Measurements from ENCODE around the gene PPP6C.
"Not testable (repeated sequence)": the region's sequence is repeated elsewhere in the genome, so short reads cannot be mapped to it uniquely, and the experiment has no call there.

PPP6C gene

DNA sequence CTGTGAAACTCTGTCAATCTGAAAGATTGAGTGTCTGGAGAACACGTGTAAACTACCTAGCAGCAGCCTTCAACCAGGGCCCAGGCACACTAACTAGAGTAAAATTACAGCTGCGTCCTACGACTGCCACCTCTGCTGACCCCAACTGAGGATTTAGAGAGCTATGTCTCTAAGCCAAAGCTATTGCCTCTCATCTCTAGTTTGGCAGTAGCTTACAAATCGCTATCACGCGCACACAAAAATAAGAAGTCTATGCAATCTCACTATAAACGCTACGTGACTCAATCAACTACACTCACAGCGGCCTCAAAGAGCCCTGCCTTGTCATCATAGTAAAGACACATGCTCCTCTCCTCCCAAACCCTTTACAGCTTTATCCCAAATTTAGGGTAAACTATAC lies 8.7 kb downstream of the PPP6C start:
- no peak for DNase-seq

DNA sequence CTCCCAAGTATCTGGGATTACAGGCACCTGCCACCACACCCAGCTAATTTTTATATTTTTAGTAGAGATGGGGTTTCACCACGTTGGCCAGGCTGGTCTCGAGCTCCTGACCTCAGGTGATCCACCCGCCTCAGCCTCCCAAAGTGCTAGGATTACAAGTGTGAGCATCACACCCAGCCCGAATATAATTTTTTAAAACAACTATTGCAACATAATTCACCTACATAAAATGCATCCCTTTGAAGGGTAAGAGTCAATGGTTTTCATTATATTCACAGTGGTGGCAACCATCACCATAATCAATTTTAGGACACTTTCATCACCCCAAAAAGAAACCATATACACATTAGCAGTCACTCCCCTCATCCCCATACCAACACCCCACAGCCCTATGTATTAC lies 9.8 kb downstream of the PPP6C start:
- not testable (repeated sequence) for DNase-seq

DNA sequence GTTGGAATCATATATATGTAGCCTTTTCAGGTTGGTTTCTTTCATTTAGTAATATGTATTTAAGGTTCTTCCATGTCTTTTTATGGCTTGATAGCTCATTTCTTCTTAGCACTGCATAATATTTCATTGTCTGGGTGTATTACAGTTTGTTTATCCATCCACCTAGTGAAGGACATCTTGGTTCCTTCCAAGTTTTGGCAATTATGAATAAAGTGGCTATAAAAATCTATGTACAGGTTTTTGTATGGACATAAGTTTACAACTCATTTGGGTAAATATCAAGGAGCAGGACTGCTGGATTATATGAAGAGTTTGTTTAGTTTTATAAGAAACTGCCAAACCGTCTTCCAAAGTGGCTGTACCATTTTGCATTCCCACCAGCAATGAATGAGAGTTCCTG lies 11.7 kb downstream of the PPP6C start:
- no peak for DNase-seq

DNA sequence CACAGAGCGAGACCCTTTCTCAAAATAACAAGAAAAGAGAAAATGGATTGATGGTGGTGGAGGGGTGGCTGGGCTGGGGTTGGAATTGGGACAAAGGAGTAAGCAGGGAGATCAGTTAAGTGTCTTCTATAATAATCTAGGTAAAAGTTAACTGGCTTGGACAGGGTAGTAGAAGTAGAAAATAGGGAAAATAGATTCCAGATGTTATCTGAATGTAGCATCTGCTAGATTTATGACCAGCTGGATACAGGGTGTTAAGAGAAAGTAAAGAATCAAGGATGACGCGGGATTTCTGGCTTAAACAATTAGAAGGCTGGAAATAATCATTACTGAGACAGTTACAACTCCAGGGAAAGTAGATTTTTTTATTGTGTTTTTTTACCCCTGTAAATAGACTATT lies 13.0 kb downstream of the PPP6C start:
- no peak for DNase-seq

DNA sequence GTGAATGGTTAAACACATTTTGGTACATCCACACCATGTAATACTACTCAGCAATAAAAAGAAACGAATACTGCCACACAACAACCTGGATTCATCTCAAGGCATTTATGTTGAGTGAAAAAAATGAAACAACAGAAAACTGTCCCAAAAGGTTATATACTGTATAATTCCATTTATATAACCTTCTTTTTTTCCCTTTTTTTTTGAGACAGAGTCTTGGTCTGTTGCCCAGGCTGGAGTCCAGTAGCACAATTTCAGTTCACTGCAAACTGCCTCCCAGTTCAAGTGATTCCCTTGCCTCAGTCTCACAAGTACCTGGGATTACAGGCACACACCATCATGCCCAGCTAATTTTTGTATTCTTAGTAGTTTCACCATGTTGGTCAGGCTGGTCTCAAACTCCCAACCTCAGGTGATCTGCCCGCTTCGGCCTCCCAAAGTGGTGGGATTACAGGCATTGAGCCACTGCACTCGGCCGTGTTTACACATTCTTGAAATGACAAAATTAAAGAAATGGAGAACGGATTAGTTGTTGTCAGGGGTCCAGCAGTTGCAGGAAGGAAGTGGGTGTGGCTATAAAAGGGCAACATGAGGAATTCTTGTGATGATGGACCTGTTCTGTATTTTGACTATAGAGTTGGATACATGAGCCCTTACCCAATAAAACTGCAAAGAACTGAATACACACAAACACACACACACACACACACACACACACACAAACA lies 17.4 kb downstream of the PPP6C start:
- DNase-seq: no peak

DNA sequence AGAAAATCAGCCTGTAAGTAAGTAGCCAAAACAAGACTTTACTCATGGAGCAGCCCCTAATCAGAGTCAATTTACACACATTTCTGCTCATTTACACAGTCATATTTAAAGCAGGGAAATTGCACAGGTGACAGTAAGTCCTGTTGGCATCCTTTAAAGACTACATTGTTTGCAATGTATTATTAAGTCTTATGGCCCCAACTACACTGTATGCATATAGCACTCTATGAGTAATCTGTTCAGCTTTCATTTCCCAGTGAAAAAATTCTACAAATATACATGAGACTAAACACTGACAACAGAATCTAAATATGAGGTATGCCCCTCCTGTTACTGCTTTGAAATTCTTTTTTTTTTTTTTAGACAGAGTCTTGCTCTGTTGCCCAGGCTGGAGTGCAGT lies 19.7 kb downstream of the PPP6C start:
- DNase-seq: no peak

DNA sequence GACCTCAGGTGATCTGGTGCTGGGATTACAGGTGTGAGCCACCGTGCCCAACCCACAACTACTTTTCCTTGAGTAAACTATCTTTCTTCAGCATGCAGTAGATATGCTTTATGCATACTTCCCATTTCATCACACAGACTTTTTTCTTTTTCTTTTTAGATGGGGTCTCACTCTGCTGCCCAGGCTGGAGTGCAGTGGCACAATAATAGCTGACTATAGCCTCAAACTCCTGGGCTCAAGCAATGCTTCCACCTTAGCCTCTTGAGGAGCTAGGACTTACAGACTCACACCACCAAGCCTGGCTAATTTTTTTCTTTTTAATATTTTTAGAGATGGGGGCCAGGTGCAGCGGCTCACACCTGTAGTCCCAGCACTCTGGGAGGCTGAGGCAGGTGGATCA lies 22.8 kb downstream of the PPP6C start:
- no peak for DNase-seq

DNA sequence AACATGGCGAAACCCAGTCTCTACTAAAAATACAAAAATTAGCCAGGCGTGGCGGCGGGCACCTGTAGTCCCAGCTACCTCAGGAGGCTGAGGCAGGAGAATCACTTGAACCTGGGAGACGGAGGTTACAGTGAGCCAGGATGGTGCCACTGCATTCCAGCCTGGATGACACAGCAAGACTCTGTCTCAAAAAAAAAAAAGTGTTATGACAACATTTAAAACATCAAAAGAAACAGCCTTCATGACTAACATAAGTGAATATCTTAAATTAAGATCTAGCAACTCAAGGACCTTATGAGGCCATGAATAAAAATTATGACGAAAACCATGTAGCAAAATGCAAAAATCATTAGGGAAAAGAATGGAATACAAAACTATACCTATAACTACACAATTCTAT lies 26.7 kb downstream of the PPP6C start:
- not testable (repeated sequence) for DNase-seq

DNA sequence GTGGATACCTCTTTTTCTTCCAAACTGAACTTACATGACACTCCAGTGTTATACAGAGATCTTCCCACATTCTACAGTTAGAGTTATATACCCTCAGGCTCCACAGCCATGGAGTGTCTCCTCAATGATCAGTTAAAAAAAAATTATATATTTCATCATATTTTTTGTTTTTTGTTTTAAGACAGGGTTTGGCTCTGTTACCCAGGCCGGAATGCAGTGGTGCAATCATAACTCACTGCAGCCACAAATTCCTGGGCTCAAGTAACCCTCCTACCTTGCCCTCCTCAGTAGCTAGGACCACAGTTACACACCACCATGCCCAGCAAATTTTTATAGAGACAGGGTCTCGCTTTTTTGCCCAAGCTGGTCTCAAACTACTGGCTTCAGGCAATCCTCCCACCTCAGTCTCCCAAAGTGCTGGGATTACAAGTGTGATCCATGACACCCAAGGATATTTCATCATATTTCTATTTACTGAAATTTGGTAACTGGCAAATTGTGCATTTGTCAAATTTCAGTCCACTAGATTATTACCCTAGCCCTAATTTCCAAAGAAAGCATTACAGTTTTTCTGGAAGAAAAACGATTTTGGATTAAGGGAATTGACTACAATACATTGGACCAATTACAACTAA lies 28.2 kb downstream of the PPP6C start:
- DNase-seq: no peak

DNA sequence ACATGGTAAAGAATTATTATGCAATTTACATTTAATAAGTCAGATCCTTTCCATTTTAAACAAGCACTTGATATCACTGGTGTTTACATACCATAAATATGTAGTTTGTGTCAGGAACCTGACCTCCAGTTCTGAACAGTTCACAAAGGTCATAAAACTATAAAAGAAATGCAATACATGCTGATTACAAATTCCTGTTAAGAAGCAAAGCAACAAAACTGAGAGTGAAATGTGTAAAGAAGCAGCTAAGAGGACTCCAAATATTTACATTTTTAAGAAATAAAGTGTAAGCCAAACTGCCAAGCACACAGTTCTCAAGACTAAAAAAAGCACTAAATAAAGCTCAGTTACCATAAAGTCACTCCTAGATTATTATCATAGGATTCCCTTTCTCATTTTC lies 28.9 kb downstream of the PPP6C start:
- no peak for DNase-seq

DNA sequence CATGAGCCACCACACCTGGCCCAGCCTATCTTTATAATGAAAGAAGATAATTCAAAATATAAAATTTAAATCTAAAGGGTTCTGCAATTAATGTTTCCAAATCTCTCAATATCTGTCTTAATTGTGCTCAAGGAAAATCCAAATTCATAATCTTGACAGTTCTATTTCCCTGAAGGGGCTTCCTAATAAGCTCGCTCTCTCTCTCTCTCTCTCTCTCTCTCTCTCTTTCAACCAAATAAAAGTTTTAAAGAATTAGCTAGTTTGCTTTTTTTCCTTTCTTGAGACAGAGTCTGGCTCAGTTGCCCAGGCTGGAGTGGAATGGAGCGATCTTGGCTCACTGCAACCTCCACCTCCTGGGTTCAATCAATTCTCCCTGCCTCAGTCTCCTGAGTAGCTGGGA lies 33.1 kb downstream of the PPP6C start:
- no peak for DNase-seq

DNA sequence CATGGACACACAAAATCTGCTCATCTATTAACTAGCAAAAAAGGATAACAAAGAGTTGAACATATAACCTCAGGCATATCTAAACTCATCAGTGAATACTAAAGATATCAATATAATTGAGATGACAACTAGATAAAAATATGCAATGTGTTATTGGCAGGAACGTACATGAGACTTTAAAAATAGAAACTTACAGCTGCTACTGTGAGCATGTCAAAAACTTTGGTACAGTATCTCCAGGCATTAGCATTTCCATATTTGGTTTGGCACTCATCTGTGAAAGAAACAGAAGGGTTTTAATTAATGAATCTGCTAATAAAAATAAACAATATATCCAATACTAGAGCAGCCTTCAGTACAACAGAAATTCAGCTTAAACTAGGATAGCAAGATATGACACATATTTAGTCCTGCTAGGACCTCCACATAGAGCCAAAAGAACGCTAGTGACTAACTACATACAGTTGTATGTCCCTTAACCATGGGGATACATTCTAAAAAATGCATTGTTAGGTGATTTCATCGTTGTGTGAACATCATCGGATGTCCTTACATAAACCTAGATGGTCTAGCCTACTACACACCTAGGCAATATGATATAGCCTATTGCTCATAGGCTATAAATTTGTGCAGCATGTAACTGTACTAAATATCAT lies 35.8 kb downstream of the PPP6C start:
- no peak for DNase-seq

DNA sequence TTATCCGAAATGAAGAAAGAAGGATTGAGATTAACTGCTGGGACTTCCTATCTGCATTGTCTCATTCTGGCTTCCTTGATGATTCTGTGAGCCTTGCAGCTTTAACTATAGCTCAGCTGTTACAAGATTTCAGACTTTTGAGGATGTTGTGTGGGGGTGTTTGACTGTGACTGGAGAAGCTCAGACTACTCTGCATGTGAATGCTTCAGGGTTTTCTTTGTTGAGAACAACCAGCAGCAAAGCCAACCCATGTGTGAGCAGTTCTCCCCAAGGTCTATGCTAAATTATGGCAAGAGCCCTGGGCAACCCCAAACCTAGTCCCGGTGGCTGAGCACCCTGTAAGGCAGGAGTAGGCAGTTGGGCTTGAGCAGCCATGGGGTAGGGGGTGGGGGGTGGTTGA lies 37.9 kb downstream of the PPP6C start:
- DNase-seq: no peak

DNA sequence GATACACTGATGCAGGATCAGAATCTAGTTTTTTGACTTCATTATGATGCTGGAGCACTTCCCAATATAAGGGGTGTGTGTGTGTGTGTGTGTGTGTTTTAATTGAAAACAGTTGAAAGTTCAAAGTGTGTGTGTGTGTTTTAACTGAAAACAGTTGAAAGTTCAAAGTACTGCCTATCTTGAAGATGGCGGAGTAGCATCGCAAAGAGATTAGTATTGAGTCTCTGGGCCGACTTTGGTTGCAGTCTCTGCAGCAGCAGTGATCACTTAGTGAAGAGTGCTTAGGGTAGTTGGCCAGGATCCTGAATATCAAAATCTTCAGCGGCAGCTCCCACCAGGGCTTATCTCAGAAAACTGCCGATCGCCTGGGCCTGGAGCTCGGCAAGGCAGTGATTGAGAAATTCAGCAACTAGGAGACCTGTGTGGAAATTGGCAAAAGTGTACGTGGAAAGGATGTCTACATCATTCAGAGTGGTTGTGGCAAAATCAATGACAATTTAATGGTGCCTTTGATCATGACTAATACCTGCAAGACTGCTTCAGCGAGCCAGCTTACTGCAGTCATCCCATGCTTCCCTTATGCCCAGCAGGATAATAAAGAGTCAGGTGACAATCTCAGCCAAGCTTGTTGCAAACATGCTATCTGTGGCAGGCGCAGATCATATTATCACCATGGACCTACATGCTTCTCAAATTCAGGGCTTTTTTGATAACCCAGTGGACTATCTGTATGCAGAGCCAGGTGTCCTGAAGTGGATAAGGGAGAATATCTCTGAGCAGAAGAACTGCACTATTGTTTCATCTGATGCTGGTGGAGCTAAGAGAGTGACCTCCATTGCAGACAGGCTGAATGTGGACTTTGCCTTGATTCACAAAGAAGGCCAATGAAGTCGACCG lies 39.0 kb downstream of the PPP6C start:
- DNase-seq: no peak

DNA sequence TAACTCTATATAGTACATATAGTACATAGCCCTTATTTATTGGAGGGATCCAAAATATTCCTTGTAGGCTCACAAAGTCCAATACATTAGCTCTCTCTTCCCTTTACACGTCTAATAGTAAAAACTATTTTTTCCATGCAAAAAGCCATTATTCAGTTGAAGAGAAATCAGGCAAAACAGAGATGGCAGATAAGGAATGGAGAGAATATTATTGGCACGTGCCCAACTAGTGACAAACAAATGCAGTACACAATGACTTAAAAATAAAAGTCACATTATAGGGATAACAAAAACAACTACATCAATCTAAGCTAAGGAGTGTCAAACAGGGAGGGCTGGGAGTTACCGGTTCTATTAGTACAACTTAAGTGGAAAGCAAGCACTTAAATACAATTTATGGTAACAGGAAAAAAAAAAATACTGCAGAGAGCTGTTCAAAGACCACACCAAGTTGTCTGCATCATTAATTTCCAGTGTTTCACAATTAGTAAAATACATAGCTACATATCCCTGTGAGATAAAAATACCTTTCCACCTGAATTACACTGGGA lies 42.1 kb downstream of the PPP6C start:
- no peak for DNase-seq

DNA sequence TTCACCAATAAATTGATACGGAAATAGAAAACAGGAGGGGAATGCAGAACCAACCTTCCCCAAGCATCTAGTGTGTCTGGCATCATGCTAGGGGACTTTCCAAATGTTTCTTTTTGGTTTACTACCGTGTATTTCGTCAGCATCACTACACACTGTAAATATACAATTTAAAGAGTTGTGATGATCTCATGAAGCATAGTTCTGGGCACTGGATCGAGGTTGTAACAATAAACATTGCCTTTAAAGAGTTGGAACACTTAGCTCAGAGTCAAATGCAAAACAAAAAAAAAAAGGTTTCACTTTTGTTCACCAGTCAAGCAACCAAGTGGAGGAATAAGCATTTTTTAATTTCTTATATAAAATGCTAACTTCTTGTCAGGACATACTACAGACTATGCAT lies 43.4 kb downstream of the PPP6C start:
- DNase-seq: no peak

DNA sequence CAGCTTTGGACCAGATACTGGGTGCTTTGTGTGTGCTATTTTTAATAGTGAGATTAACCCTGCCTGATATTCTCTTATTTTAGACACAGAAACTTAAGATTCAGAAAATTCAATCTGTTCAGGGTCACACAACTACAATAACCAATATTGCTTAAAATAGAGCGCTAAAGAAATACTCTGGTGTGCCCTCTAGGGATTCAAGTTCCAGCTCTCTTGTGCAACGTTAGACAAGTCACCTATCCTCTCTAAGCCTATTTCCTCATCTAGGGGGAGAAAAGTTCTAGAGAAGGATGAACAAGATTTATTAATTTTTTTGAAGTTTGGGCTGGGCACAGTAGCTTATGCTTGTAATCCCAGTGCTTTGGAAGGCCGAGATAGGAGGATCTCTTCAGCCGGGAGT lies 44.2 kb downstream of the PPP6C start:
- no peak for DNase-seq

DNA sequence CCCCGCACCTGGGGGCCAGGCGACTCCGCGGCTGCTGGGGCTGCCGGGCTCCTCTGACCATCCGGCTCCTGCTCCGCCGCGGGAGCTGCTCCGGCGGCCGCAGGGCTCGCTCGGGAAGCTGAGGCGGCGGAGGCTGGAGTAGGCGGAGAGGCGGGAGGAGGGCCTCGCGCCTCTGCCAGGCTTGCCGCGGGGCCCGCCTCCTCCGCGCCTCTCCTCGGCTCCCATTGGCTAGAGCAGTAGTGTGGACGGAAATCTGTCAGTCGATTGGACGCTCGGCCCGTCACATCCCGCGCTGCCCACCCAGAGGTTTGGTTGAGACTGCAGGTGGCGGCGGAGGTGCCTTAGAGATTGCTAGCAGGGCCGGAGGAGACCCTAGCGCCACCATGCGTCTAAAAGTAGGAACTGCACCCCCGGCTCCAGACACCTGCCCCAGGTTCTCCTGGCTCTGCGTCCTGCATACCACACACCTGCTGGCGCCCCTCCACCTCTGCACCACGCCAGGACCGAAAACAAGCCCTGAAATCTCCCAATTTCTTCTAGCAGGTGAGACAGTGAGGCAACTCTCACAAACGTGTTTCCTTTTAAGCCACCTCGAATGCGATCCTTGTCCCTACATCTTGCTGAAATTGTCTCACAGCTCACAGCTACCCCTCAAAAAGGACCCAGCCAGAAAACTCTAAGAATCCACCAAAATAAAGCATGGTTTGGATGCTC lies 46.1 kb downstream of the PPP6C start, which contains the start of gene SCAI:
Gene SCAI, minus strand, starts transcription at position 152 of the 714 bp plus-strand sequence. Its CDS starts 91 bp downstream, at position 61.
- DNase-seq: peak; percentile 91

DNA sequence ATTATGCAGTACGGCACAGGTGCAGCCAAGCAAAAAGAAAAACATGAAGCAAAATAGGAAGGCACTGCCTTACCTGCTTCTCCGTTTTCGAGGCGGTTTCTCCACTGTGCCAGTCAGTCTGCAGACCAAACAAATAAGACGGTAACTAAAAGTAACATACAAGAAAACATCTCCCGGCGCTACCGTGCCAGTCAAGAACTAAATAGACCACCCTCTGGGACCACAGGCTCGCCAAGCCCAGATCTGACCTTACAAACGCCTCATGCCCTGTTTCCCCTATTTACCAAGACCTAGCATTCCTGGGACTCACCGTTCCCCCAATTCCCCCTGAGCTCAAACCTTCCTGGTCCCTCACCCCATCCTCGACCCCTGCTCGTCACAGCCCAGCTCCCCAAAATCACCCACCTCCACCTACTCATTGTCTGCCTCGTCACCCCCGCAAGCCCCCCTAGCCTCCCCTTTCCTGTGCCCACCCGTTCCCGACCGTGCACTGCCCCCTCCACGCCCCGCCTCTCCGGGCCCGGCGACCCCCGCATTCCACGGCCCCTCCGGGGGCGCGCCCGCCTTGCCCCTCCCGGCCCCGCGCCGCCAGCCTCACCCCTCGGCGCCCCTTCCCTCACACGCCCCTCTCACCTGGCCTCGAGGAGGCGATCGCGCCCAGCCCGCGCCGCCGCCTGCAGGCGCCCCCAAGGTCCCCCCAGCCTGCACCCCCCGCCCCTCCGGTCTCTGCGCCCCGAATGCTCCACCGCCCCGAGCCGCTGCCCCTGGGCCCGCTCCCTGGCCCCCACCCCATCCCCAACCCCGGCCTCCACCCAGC lies 46.8 kb downstream of the PPP6C start:
- DNase-seq: no peak

DNA sequence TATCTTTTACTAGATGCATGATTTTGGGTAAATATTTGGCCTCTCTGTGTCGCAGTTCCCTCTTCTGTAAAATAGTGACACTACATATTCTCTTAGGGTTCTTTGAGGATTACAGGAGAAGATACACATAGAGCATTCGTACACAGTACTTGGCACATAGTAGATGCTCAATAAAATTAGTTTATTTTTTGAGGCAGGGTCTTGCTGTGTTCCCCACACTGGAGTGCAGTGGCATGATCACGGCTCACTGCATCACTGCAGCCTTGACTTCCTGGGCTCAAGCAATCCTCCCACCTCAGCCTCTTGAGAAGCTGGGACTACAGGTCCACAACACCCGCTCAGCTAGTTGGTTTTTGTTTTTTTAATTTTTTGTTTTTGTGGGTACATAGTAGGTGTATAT lies 47.9 kb downstream of the PPP6C start:
- no peak for DNase-seq

DNA sequence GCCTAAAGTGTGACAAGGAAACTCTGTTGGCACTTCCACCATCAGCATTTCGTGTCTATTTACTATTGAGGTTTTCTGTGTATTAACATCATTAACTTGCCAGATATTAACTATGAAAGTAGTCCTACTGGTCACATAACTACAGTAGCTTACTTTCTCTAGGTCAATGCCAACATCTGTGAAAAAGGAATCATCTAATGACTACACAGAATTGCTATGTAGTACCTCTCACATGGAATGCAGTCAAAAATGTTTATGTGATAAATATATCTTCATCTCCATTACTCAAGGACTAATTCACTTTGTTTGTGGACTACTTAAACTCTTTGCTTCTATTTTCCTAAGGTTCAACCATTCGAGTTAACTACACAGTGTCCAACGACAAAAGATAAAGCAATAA lies 48.4 kb downstream of the PPP6C start:
- DNase-seq: no peak
